Activated B cell treated with CpG ODN at 0.5 μM for 24 hours (primary cell): ENCODE measurements around the gene HSDL2. TPM values are rescaled to one million over a fixed set of nuclear protein-coding genes. Genes with fewer than 3 reads are reported as not detected.

ENCODE experiments used
- ATAC-seq: fragments of 200-7000 bp; cut with Tn5 transposase; one replicate; pipeline ENCODE4 v1.10.0; 2021; ENCODE audit warnings: low read depth, mild to moderate bottlenecking, moderate library complexity
- CTCF ChIA-PET: fragments of 350-600 bp; sonication (Branson Sonifier 250); formaldehyde crosslinking; loops from one replicate; lab custom pipeline; 2021; ENCODE audit warnings: antibody characterized with exemption; lab: Charles Lee
- POLR2A ChIA-PET: fragments of 350-600 bp; sonication (Branson Sonifier 250); formaldehyde crosslinking; loops from one replicate; lab custom pipeline; 2021; ENCODE audit warnings: antibody characterized with exemption; lab: Charles Lee
- DNase-seq: peaks from one replicate; pipeline ENCODE4 v3.0.0; 2022
- H3K27ac Mint-ChIP-seq: one replicate; pipeline ENCODE4 v1.8.0; 2020; ENCODE audit warnings: mixed read lengths
- H3K27me3 Mint-ChIP-seq: one replicate; pipeline ENCODE4 v1.8.0; 2021; ENCODE audit warnings: mixed read lengths
- H3K36me3 Mint-ChIP-seq: one replicate; pipeline ENCODE4 v1.8.0; 2021; ENCODE audit warnings: low read depth, mixed read lengths
- H3K4me1 Mint-ChIP-seq: one replicate; pipeline ENCODE4 v1.8.0; 2021; ENCODE audit warnings: mixed read lengths
- H3K4me3 Mint-ChIP-seq: one replicate; pipeline ENCODE4 v1.8.0; 2020; ENCODE audit warnings: mild to moderate bottlenecking, mixed read lengths
- H3K9me3 Mint-ChIP-seq: one replicate; pipeline ENCODE4 v1.8.0; 2020; ENCODE audit warnings: mixed read lengths
- CTCF ChIP-seq: fragments of 200-600 bp; IDR thresholded peaks from one replicate; pipeline ENCODE4 v1.8.0; 2022; ENCODE audit warnings: antibody characterized with exemption, mild to moderate bottlenecking
- intact Hi-C: fragments of 100-400 bp; cut with micrococcal nuclease; formaldehyde crosslinking; loops from one replicate; pipeline ENCODE4 v1.15.1; 2024
- total RNA-seq: library from RNA; stranded (reverse); gene quantifications from 2 replicates; pipeline ENCODE4 v1.2.3, GENCODE V29; 2022

HSDL2 gene
- total RNA-seq, 1 donor from 2014 or later = 11.3 TPM

GRCh38 chr9:112501287-112501686, 121.4 kb downstream of the HSDL2 start:
- H3K4me1 Mint-ChIP-seq = no peaks in the 10 kb centered on the region

GRCh38 chr9:112502175-112502946, 122.5 kb downstream of the HSDL2 start:
- Mint-ChIP-seq H3K27me3 (no peaks in the 10 kb centered on the region), H3K27ac (no peak overlapping the region), H3K9me3 (no peaks in the 10 kb centered on the region), H3K36me3 (peaks cover 4% of the 10 kb centered on the region), H3K4me3 (no peak overlapping the region), H3K4me1 (no peaks in the 10 kb centered on the region)
- ATAC-seq (no peak), DNase-seq (no peak)
- POLR2A ChIA-PET = no interaction called here
- CTCF ChIA-PET = no interaction called here
- intact Hi-C loops = no loop called here
- no peak for TF ChIP-seq CTCF

More at GRCh38 chr9:112501287-112501686, 121.4 kb downstream of the HSDL2 start:
- no peaks in the 10 kb centered on the region for H3K27me3 Mint-ChIP-seq
- intact Hi-C loops = no loop called here
- no peaks in the 10 kb centered on the region for H3K9me3 Mint-ChIP-seq
- no peak for TF ChIP-seq CTCF
- ATAC-seq (no peak), DNase-seq (no peak)
- H3K4me3 Mint-ChIP-seq = no peak overlapping the region
- ChIA-PET CTCF (no interaction called here), POLR2A (no interaction called here)
- H3K27ac Mint-ChIP-seq = no peak overlapping the region
- peaks cover 4% of the 10 kb centered on the region for H3K36me3 Mint-ChIP-seq

GRCh38 chr9:112503170-112503569, 123.3 kb downstream of the HSDL2 start:
- ATAC-seq (no peak), DNase-seq (no peak)
- Mint-ChIP-seq H3K27me3 (no peaks in the 10 kb centered on the region), H3K9me3 (no peaks in the 10 kb centered on the region), H3K27ac (no peak overlapping the region), H3K4me3 (no peak overlapping the region), H3K4me1 (no peaks in the 10 kb centered on the region), H3K36me3 (peaks cover 2% of the 10 kb centered on the region)
- ChIA-PET POLR2A (no interaction called here), CTCF (no interaction called here)
- no peak for TF ChIP-seq CTCF
- intact Hi-C loops = no loop called here

GRCh38 chr9:112505086-112505485, 125.2 kb downstream of the HSDL2 start:
- POLR2A ChIA-PET = no interaction called here
- Mint-ChIP-seq H3K36me3 (peaks cover 2% of the 10 kb centered on the region), H3K4me1 (no peaks in the 10 kb centered on the region), H3K4me3 (no peak overlapping the region), H3K9me3 (no peaks in the 10 kb centered on the region), H3K27ac (no peak overlapping the region), H3K27me3 (no peaks in the 10 kb centered on the region)
- CTCF ChIA-PET = no interaction called here
- intact Hi-C loops = no loop called here
- DNase-seq (no peak), ATAC-seq (no peak)
- TF ChIP-seq CTCF = no peak

- ChIA-PET CTCF (no interaction called here), POLR2A (no interaction called here)
- Mint-ChIP-seq H3K9me3 (no peaks in the 10 kb centered on the region), H3K4me3 (no peak overlapping the region), H3K4me1 (no peaks in the 10 kb centered on the region), H3K36me3 (peaks cover 2% of the 10 kb centered on the region), H3K27ac (no peak overlapping the region), H3K27me3 (no peaks in the 10 kb centered on the region)
- ATAC-seq = no peak
- TF ChIP-seq CTCF = no peak
- DNase-seq = no peak
- intact Hi-C loops = no loop called here
These were observed 125.7 kb downstream of the HSDL2 start for GRCh38 chr9:112505607-112506006.
